ENCODE results near the gene METTL13. TPM values are rescaled to one million over a fixed set of nuclear protein-coding genes. Genes with fewer than 3 reads are reported as not detected.

Gene METTL13
- total RNA-seq, 1 experiment from 2014 or later: 49.9 TPM

DNA sequence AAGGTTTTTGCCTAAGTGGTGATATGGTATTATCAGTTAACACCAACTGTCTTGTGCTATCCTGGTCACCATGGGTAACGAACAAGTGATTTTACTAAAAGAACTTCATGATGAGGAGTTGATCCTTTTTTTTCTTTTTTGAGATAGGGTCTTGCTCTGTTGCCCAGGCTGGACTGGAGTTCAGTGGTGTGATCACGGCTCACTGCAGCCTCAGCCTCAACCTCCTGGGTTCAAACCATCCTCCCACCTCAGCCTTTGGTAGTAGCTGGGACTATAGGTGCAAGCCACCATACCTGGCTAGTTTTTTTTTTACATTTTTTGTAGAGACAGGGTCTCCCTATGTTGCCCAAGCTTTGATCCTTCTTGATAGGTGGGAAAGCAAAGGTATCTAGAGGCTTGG, 5.1 kb downstream of the METTL13 start:
- no peak overlapping the region for H3K27ac ChIP-seq (ENCODE audit: low read depth, low read length, poor library complexity, severe bottlenecking)
- H3K36me3 ChIP-seq (ENCODE audit: insufficient read depth, low read length, poor library complexity, severe bottlenecking): peaks cover 75% of the 10 kb centered on the region
- H3K9me3 ChIP-seq (ENCODE audit: low read depth, low read length, poor library complexity, severe bottlenecking): no peaks in the 10 kb centered on the region
- TF ChIP-seq EZH2 (IDR thresholded peaks at IDR 0.05; ENCODE audit: borderline replicate concordance, low read depth, low read length, poor library complexity, severe bottlenecking): no peak
- TF ChIP-seq, protein P1, sequence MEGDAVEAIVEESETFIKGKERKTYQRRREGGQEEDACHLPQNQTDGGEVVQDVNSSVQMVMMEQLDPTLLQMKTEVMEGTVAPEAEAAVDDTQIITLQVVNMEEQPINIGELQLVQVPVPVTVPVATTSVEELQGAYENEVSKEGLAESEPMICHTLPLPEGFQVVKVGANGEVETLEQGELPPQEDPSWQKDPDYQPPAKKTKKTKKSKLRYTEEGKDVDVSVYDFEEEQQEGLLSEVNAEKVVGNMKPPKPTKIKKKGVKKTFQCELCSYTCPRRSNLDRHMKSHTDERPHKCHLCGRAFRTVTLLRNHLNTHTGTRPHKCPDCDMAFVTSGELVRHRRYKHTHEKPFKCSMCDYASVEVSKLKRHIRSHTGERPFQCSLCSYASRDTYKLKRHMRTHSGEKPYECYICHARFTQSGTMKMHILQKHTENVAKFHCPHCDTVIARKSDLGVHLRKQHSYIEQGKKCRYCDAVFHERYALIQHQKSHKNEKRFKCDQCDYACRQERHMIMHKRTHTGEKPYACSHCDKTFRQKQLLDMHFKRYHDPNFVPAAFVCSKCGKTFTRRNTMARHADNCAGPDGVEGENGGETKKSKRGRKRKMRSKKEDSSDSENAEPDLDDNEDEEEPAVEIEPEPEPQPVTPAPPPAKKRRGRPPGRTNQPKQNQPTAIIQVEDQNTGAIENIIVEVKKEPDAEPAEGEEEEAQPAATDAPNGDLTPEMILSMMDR (conservative IDR thresholded peaks at IDR 0.05; ENCODE audit: low read depth, low read length): no peak
- intact Hi-C loops (cut with micrococcal nuclease; ENCODE audit: unreplicated experiment): no loop called here
- ChIA-PET CTCF (no interaction called here), POLR2A (ENCODE audit: low non-redundant PET) (interaction anchor here (0.6 kb wide), 1 partner anchor 44 kb away, joined by 4 read pairs; no protein-coding TSS in a partner anchor)
- BruUV-seq (replicated peaks): no TSS peak
- H3K27me3 ChIP-seq (replicated peaks; ENCODE audit: insufficient read depth, low read depth, low read length, poor library complexity): no peaks in the 10 kb centered on the region
- H3K4me3 ChIP-seq (ENCODE audit: low read depth, low read length, poor library complexity, severe bottlenecking): no peak overlapping the region
- no peak for DNase-seq (ENCODE audit: low spot score)
- peaks cover 4% of the 10 kb centered on the region for H3K4me1 ChIP-seq (ENCODE audit: insufficient read depth, low read length, poor library complexity, severe bottlenecking)

DNA sequence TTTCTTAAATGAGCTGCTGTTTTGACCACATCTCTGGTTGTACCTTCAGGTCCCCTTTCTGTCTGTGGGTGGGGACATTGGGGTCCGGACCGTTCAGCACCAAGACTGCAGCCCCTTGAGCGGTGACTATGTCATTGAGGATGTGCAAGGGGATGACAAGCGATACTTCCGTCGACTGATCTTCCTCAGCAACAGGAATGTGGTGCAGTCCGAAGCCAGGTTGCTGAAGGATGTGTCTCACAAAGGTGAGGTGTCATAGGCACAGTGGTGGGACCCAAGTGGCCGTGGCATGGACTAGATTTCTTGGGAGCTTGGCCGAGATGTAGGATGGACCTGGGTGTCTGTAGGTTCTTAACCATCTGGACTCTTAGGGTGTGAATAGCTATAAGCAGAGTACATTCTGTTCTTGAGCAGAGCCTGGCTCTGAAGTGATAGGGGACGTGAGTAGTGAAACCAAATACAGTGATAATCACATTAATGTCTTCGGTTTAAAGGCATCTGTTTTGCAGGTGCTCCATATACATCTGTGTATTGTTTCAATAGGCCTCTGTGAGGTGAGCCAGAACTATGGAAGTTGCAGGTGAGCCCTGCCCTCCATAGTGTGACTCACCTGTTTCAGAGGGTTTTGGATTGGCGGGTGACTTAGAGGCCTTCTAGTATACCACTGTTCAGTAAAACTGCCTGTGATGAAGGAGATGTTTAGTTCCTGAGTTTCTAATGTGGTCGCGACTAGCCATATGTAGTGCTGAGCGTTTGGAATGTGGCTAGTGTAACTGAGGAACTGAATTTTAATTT, 6.4 kb downstream of the METTL13 start:
- POLR2A ChIA-PET (ENCODE audit: low non-redundant PET): no interaction called here
- Histone ChIP-seq H3K4me1 (ENCODE audit: insufficient read depth, low read length, poor library complexity, severe bottlenecking) (peaks cover 1% of the 10 kb centered on the region), H3K27me3 (replicated peaks; ENCODE audit: insufficient read depth, low read depth, low read length, poor library complexity) (no peaks in the 10 kb centered on the region), H3K27ac (ENCODE audit: low read depth, low read length, poor library complexity, severe bottlenecking) (no peak overlapping the region), H3K9me3 (ENCODE audit: low read depth, low read length, poor library complexity, severe bottlenecking) (no peaks in the 10 kb centered on the region), H3K4me3 (ENCODE audit: low read depth, low read length, poor library complexity, severe bottlenecking) (no peak overlapping the region), H3K36me3 (ENCODE audit: insufficient read depth, low read length, poor library complexity, severe bottlenecking) (peaks cover 86% of the 10 kb centered on the region)
- CTCF ChIA-PET: no interaction called here
- no peak for DNase-seq (ENCODE audit: low spot score)
- TF ChIP-seq EZH2 (IDR thresholded peaks at IDR 0.05; ENCODE audit: borderline replicate concordance, low read depth, low read length, poor library complexity, severe bottlenecking): no peak
- TF ChIP-seq, protein P1 (conservative IDR thresholded peaks at IDR 0.05; ENCODE audit: low read depth, low read length): no peak
- BruUV-seq (replicated peaks): no TSS peak
- intact Hi-C loops (cut with micrococcal nuclease; ENCODE audit: unreplicated experiment): no loop called here

DNA sequence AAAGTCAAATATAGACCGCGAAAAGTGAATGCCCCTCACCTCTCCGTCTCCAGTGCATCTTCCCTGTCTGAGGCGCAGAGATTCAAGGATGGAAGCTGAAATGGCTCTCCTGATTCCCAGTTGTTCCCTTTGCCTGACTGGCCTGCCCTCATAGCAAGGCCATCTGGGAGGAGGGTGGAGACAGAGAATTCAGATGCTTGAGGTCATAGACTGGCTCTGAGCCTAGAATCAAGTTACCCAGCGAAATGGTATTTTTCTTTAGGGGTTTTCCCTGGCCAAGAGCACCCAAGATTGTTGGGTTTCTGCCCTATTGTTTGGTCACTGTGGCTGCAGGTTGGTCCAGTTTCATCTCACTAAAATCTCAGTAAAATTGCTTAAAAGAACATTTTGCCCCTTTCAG, 7.2 kb downstream of the METTL13 start:
- Histone ChIP-seq H3K27me3 (replicated peaks; ENCODE audit: insufficient read depth, low read depth, low read length, poor library complexity) (no peaks in the 10 kb centered on the region), H3K36me3 (ENCODE audit: insufficient read depth, low read length, poor library complexity, severe bottlenecking) (peaks cover 90% of the 10 kb centered on the region), H3K9me3 (ENCODE audit: low read depth, low read length, poor library complexity, severe bottlenecking) (no peaks in the 10 kb centered on the region), H3K4me1 (ENCODE audit: insufficient read depth, low read length, poor library complexity, severe bottlenecking) (no peaks in the 10 kb centered on the region), H3K27ac (ENCODE audit: low read depth, low read length, poor library complexity, severe bottlenecking) (no peak overlapping the region), H3K4me3 (ENCODE audit: low read depth, low read length, poor library complexity, severe bottlenecking) (no peak overlapping the region)
- ChIA-PET POLR2A (ENCODE audit: low non-redundant PET) (no interaction called here), CTCF (no interaction called here)
- BruUV-seq (replicated peaks): no TSS peak
- DNase-seq (ENCODE audit: low spot score): no peak
- TF ChIP-seq EZH2 (IDR thresholded peaks at IDR 0.05; ENCODE audit: borderline replicate concordance, low read depth, low read length, poor library complexity, severe bottlenecking): no peak
- TF ChIP-seq, protein P1 (conservative IDR thresholded peaks at IDR 0.05; ENCODE audit: low read depth, low read length): no peak
- intact Hi-C loops (cut with micrococcal nuclease; ENCODE audit: unreplicated experiment): no loop called here

Data from A673 (cell line).